GM19467 (cell line): ENCODE results near the gene SLC6A7.

Experiments
- ATAC-seq: cut with Tn5 transposase; IDR thresholded peaks from one replicate; pipeline ENCODE4 v1.9.1; 2021; ENCODE audit warnings: mild to moderate bottlenecking, moderate library complexity; ENCODE audit not compliant: unreplicated experiment

SLC6A7 gene

GRCh38 chr5:150189326-150189725 lies 536 bp upstream of the SLC6A7 start:
- ATAC-seq = no peak

DNA sequence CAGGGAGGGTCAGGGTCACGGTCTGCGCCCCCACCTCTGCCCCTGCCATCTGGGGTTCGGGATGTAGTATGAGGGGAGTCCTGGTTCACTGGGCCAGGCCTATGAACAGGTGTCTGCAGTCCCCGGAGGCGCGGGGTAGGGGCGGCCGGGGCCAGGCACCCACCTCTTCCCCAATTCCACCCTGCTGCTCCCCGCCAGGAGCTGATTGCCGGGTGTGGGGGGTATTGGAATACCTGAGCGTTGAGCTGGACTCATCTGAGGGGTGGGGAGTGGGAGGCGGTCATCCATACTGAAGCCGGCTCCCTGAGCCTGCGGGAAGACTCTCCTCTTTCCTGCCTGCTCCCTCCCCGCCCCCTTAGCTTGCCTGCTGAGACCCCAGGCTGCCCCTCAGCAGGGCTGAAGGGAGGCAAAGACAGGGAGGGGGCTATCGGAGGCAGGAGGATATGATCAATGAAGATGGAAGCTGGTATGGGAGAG lies 679 bp downstream of the SLC6A7 start:
- ATAC-seq = no peak

DNA sequence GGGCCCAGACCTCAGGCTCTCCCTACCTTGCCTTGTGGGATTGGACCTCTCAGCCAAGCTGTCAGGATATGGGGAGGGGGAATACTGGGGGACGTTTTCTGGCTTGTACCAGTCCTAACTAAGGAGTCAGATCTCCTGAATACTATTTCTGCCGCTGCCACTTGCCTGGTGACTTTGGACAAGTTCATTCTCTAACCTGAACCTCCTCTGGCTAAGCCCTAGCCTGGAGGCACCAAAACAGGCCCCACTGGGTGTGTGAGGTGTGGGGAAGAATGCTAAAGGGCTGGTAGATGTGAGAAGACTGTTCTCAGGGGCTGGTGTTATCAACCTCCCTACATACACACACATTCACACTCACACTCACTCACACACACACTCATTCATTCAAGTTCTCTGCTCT lies 1.1 kb downstream of the SLC6A7 start:
- no peak for ATAC-seq

DNA sequence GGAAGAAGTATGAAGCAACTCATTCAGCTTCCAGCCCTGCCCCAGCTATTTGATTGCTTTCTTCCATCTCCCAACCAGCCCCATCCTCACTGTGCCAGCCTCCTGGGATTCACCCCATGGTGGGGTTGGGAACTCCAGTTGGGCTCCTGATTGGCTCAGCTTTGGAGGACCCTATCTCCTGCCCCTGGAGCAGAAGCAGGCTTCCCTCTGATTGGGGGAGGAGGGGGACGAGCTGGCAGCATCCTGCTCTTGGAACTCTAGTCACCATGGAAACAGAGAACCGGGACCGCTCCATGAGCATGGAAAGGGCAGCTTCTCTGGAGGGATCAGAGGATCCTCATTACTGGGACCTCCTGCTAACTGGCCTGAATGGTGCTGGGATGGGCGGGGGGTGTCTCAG lies 2.6 kb downstream of the SLC6A7 start:
- ATAC-seq = no peak

GRCh38 chr5:150195736-150196485 lies 6.0 kb downstream of the SLC6A7 start:
- ATAC-seq = no peak

DNA sequence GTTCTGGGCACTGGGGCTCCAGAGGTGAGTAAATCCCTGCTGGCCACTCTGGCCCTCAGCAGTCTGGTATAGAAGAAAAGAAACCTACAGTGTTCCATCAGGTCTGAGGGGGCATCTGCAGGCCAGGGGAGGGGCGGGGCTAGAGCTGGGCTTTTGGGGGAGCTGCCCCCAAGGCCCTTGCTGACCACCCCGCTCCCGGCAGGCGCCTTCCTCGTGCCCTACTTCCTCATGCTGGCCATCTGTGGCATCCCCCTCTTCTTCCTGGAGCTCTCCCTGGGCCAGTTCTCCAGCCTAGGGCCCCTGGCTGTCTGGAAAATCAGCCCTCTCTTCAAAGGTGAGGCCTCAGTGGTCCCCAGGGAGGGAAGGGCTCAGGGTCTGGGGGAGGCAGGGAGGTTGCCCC lies 6.7 kb downstream of the SLC6A7 start:
- no peak for ATAC-seq

DNA sequence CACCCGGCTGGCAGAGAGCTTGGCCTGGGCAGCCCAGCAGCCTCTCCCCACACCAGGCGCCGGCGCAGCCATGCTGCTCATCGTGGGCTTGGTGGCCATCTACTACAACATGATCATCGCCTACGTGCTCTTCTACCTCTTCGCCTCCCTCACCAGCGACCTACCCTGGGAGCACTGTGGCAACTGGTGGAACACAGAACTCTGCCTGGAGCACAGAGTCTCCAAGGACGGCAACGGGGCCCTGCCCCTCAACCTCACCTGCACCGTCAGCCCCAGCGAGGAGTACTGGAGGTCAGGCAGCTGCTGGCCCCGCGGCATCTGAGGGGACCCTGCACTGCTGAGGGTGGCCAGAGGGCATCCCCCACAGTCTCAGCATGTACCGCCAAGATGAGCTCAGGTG lies 7.1 kb downstream of the SLC6A7 start:
- no peak for ATAC-seq

DNA sequence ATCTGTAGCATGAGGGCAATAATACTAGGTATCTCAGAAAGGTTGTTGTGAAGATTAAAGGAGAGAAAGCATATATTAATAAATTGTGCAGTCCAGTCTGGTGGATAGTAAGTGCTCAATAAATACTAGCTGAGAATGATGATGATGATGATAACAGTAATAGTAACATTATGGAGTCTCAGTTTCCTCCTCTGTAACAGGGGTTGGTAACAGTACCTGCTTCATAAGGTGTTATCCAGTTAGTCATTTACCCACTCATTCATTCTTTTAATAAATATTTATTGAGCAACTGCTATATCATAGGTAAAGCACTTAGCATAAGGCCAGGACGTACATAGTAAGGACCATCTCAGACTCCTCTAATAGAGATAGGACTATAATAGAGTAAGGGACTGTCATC lies 7.6 kb downstream of the SLC6A7 start:
- no peak for ATAC-seq

DNA sequence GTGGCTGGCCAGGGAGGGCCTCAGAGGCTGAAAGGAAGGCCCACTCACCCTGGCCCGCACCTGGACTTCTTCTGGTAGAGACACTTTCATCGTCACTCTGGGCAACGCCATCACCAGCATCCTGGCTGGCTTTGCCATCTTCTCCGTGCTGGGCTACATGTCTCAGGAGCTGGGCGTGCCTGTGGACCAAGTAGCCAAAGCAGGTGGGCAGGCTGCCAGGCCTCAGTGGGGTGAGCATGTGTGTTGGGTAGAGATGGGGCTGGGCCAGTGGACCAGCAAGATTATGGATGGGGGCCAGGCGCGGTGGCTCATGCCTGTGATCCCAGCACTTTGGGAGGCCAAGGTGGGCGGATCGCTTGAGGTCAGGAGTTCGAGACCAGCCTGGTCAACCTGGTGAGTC lies 12.6 kb downstream of the SLC6A7 start:
- no peak for ATAC-seq

DNA sequence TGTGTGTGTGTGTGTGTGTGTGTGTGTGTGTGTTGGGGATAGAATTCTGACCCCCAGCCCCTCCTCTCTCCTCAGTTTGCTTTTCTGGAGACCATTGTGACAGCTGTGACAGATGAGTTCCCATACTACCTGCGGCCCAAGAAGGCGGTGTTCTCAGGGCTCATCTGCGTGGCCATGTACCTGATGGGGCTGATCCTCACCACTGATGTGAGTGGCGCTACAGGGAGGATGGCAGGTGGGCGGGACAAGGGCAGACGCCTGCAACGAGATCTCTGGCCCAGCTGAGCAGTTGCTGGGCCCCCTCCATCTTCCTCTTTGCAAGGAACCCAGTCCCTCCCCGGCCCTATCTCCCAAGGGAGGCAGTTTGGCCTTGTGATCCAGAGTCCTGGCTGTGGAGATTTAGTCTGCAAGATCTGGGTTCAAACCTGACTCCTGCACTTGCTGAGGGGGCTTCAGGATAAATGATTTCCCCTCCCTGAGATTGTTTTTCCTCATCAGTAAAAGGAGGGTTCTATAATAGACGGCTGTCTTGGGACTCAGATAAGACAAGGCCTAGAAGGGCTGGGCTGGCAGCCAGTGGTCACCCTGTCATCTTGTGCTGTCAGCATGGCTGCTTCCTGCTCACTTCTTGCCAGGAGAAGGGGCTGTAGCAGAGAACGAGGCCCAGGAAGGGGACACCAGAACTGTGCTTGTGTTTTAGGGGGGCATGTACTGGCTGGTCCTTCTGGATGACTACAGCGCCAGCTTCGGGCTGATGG lies 14.1 kb downstream of the SLC6A7 start:
- ATAC-seq = no peak

DNA sequence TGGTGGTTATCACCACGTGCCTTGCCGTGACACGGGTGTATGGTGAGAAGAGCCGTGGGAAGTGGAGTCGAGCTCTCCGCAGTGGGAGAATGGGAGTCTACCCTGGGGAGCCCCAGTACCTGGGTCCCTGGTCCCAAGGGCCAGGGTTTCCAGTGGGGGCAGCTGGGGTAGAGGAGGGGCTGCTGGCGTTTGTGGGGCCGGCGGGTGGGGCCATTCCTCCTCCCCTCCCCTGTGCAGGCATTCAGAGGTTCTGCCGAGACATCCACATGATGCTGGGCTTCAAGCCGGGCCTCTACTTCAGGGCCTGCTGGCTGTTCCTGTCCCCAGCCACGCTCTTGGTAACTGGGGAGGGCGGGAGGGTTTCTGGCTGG lies 14.7 kb downstream of the SLC6A7 start:
- no peak for ATAC-seq

GRCh38 chr5:150206098-150206778 lies 16.4 kb downstream of the SLC6A7 start:
- no peak for ATAC-seq

DNA sequence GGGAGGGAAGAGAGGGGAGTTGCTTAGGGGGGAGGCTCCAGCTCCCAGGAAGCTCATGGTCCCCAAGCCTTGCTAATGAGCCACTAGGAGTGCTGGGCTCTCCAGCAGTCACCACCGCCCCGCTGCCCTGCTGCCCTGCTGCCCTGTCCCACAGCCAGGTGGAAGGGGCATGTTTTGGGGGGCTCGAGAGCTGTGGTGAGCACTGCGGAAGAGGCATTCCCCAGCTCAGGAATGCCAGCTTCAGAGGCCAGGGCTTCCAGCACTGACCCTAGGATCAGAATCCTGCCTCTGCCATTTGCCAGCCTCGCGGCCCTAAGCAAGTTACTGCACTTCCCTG lies 16.9 kb downstream of the SLC6A7 start:
- no peak for ATAC-seq

- ATAC-seq = no peak
Measured at GRCh38 chr5:150208187-150209098, 18.6 kb downstream of the SLC6A7 start.

DNA sequence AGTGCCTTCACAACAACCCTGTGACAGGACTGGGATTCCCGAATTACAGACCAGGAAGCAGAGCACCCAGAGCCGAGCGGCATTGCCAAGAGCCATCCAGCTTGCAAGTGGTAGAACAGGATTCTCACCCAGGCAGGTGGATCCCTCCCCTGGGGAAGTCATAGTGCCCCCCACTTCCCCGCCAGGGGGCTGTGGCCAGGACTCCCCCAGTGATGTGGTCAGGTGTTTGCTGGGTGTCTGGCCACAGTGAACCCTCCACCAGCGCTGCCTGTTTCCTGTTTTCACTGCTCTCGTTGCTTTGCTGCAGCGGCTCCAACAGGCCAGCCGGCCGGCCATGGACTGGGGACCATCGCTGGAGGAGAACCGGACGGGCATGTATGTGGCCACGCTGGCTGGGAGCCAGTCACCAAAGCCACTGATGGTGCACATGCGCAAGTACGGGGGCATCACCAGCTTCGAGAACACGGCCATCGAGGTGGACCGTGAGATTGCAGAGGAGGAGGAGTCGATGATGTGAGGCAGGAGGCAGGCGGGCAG lies 19.3 kb downstream of the SLC6A7 start:
- ATAC-seq = no peak

GRCh38 chr5:150210644-150211043 lies 20.8 kb downstream of the SLC6A7 start:
- no peak for ATAC-seq

DNA sequence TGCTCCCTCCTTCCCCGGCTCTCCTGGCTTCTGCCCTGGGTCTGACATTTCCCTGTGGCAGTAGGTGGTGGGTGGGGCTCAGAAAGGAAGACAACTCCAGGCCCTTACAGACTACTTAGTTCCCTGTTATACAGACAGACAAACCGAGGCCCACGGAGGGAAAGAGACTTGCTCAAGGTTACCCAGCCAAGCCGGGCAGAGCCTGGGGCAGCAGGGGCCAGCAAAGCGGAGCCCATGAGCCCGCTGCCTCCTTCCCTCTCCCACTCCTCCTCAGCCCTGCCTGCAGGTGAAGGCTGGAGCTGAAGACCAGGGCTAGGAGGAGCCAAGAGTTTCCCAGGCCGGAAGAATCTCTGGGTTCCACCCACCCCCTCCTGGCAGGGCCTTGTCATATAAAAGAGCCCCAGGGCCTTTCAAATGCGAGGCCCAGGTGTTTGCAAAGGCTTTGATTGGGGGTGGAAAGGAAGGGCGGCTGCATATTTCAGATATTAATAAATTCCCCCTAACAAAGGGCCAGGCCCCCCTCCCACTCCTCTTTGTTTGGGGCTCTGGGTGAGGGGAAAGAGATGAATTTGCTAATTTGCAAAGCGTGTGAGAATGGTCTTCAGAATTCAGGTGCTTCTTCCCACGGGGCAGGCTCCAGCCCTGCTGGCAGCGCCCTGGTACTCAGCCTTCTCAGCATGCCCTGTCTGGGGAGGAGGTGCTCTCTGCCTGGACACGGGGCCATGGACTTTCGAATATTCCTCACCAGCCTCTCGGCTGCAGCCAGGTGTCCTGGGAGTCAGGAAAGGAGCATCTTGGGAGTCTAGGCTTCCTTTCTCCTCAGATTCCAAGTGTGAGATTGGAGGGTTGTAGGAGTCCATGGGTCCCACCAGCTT lies 21.5 kb downstream of the SLC6A7 start:
- ATAC-seq = no peak

DNA sequence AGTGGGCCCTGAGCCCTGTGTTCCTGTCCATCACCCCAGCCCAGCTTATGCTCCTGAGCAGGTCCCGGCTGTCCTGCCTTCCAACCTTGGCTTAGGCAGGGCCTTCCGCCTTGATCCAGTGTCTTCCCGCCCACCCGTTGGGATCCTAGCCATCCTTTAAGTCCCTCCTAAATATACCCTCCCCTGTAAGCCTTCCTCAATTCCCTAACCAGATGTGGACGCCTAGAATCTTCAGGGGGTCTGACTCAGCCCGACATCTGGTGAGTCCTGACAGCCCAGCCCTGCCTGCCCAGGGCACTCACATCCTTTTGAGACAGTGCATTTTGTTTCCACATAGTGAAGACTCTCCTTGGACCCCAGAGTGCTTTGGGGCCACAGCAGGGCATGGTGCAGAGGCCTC lies 23.7 kb downstream of the SLC6A7 start:
- no peak for ATAC-seq

DNA sequence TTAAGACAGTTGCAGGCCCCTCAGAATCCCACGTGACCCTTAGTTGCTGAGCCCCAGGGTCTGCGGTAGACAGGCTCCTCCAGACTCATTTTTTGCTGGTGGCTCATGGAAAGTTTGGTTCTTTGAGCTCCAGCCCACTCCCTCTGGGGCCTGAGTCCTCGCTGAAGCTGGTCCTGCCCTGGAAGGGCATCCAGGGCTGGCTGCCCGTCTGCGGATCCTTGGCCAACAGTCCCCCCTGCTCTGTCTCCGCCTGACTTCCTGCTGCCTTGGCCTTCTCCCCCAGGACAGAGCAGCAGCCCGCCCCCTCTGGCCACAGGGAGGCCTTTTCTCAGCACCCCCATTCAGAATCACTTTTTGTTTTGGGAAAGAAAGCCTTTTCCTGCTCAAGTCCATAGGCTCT lies 24.4 kb downstream of the SLC6A7 start:
- ATAC-seq = no peak
